H1 (cell line): ENCODE measurements around the gene SMC3. TPM values are rescaled to one million over a fixed set of nuclear protein-coding genes. Genes with fewer than 3 reads are reported as not detected.

Experiments used
- FOSL1 ChIP-seq: IDR thresholded peaks from 2 replicates; pipeline ENCODE4 v1.6.1; 2011; ENCODE audit warnings: mild to moderate bottlenecking, low read depth, low read length, moderate library complexity; ENCODE audit not compliant: insufficient read depth
- RBBP5 ChIP-seq: IDR thresholded peaks from 2 replicates; pipeline ENCODE4 v1.7.1; 2012; ENCODE audit warnings: low read depth, mild to moderate bottlenecking, inconsistent platforms, low read length, moderate library complexity, borderline replicate concordance
- polyA plus RNA-seq, 7 experiments: library from polyadenylated mRNA; depleted of rRNA in 3 of 7; stranded (reverse) in 5 of 7; unstranded in 2 of 7; fragments of >200 nt in 5 of 7; fragments of 200-250 nt in 2 of 7; gene quantifications; 1 replicate in 5 of 7; 2 replicates in 1 of 7; 4 replicates in 1 of 7; pipeline versions ENCODE4 v1.2.1 to v1.2.3, GENCODE V29; 2011 to 2013; ENCODE audit warnings: missing spikeins in 2 of 7, mixed read lengths in 2 of 7
- total RNA-seq: library from RNA; stranded (reverse); fragmentation: NEBNext Ultra II Directional; extraction: Animal tissue kit (Norgen Biotek cat#: 25700); gene quantifications from 2 replicates; pipeline ENCODE4 v1.2.1, GENCODE V29; 2021
- TF ChIP-seq, protein P1 (sequence below), 3 experiments: IDR thresholded peaks; 1 replicate in 2 of 3; 2 replicates in 1 of 3; pipeline versions ENCODE4 v1.5.1 to v1.6.1; 2011; ENCODE audit warnings: low read length in 3 of 3, mild to moderate bottlenecking in 3 of 3, inconsistent platforms in 2 of 3, low read depth in 1 of 3, moderate library complexity in 1 of 3; ENCODE audit not compliant: insufficient read depth in 1 of 3; ENCODE audit errors: control extremely low read depth in 1 of 3

Gene SMC3
- total and polyA plus RNA-seq, 2 of the 8 experiments (the other 6 are each of a cell fraction or from before 2014, with no cell fraction given), result 12.7 to 93.4 TPM

DNA sequence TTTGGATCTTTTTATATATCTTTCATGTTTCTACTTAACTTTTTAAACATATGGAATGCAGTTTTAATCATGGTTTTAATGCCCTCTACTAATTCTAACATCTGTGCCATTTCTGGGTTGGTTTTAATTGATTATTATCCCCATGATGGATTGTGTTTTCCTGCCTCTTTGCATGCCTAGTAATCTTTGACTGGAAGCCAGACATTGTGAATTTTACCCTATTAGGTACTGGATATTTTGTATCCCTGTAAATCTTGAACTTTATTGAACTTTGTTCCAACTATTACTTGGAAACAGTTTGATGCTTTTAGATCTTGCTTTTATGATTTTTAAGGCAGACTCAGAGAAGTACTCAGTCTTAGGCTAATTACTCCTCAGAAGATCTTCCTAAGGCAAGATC lies 60.7 kb downstream of the SMC3 start (continued):
- TF ChIP-seq, protein P1, sequence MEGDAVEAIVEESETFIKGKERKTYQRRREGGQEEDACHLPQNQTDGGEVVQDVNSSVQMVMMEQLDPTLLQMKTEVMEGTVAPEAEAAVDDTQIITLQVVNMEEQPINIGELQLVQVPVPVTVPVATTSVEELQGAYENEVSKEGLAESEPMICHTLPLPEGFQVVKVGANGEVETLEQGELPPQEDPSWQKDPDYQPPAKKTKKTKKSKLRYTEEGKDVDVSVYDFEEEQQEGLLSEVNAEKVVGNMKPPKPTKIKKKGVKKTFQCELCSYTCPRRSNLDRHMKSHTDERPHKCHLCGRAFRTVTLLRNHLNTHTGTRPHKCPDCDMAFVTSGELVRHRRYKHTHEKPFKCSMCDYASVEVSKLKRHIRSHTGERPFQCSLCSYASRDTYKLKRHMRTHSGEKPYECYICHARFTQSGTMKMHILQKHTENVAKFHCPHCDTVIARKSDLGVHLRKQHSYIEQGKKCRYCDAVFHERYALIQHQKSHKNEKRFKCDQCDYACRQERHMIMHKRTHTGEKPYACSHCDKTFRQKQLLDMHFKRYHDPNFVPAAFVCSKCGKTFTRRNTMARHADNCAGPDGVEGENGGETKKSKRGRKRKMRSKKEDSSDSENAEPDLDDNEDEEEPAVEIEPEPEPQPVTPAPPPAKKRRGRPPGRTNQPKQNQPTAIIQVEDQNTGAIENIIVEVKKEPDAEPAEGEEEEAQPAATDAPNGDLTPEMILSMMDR (IDR thresholded peaks at IDR 0.05; ENCODE audit: control extremely low read depth in 1 of 3, insufficient read depth in 1 of 3, low read depth in 1 of 3, low read length in 3 of 3), result no peak
- TF ChIP-seq RBBP5, result no peak
- TF ChIP-seq FOSL1, result no peak
